ENCODE results near the gene KRTAP10-2.

KRTAP10-2 gene

DNA sequence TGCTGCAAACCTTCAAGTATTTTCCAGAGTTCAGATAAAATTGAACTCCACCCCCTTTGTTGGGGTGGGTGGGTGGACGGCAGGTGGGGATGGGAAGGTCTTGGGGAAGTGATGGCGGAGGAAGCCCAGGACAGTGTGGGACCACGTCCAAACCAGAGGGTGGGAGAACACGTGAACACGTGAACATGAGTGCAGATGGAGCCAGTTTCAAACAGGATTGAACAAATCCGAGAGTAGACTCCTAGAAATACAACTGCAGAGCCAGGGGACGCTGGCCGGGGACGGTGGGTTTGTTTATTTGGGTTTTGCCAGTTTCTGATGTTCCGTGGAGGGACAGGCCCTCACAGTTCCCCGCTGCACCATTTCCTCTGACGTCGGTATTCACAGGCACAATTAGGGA, 2.9 kb downstream of the KRTAP10-2 start:
- TF ChIP-seq ZBTB7A (IDR thresholded peaks at IDR 0.05; ENCODE audit: low read depth) = no peak

- TF ChIP-seq ZBTB7A (IDR thresholded peaks at IDR 0.05; ENCODE audit: low read depth) = no peak
- TF ChIP-seq NFIC (IDR thresholded peaks at IDR 0.05) = no peak
- no peak for TF ChIP-seq EGR1 (IDR thresholded peaks at IDR 0.05)
- no peak for TF ChIP-seq CREB1 (IDR thresholded peaks at IDR 0.05; ENCODE audit: low read depth)
- no peak for TF ChIP-seq EP300 (IDR thresholded peaks at IDR 0.05; ENCODE audit: borderline replicate concordance)
Measured at GRCh38 chr21:44547656-44548331, 3.5 kb downstream of the KRTAP10-2 start.

GRCh38 chr21:44544566-44544965, 6.7 kb downstream of the KRTAP10-2 start:
- TF ChIP-seq EGR1 (IDR thresholded peaks at IDR 0.05) = no peak
- no peak for TF ChIP-seq FOXM1 (IDR thresholded peaks at IDR 0.05; ENCODE audit: borderline replicate concordance, low read depth)
- TF ChIP-seq EP300 (IDR thresholded peaks at IDR 0.05; ENCODE audit: borderline replicate concordance) = no peak
- no peak for TF ChIP-seq TEAD4 (IDR thresholded peaks at IDR 0.05)
- no peak for TF ChIP-seq TCF12 (IDR thresholded peaks at IDR 0.05; ENCODE audit: low read depth)
- TF ChIP-seq ZBTB7A (IDR thresholded peaks at IDR 0.05; ENCODE audit: low read depth) = no peak
- no peak for TF ChIP-seq NFIC (IDR thresholded peaks at IDR 0.05)
- TF ChIP-seq, protein P1, sequence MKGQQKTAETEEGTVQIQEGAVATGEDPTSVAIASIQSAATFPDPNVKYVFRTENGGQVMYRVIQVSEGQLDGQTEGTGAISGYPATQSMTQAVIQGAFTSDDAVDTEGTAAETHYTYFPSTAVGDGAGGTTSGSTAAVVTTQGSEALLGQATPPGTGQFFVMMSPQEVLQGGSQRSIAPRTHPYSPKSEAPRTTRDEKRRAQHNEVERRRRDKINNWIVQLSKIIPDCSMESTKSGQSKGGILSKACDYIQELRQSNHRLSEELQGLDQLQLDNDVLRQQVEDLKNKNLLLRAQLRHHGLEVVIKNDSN (IDR thresholded peaks at IDR 0.05) = no peak
- TF ChIP-seq CEBPB (IDR thresholded peaks at IDR 0.05) = no peak
- TF ChIP-seq YY1 (IDR thresholded peaks at IDR 0.05; ENCODE audit: low read depth) = no peak
- no peak for TF ChIP-seq TAF1 (IDR thresholded peaks at IDR 0.05; ENCODE audit: low read depth)
- TF ChIP-seq CREB1 (IDR thresholded peaks at IDR 0.05; ENCODE audit: low read depth) = no peak
- TF ChIP-seq, protein P2, sequence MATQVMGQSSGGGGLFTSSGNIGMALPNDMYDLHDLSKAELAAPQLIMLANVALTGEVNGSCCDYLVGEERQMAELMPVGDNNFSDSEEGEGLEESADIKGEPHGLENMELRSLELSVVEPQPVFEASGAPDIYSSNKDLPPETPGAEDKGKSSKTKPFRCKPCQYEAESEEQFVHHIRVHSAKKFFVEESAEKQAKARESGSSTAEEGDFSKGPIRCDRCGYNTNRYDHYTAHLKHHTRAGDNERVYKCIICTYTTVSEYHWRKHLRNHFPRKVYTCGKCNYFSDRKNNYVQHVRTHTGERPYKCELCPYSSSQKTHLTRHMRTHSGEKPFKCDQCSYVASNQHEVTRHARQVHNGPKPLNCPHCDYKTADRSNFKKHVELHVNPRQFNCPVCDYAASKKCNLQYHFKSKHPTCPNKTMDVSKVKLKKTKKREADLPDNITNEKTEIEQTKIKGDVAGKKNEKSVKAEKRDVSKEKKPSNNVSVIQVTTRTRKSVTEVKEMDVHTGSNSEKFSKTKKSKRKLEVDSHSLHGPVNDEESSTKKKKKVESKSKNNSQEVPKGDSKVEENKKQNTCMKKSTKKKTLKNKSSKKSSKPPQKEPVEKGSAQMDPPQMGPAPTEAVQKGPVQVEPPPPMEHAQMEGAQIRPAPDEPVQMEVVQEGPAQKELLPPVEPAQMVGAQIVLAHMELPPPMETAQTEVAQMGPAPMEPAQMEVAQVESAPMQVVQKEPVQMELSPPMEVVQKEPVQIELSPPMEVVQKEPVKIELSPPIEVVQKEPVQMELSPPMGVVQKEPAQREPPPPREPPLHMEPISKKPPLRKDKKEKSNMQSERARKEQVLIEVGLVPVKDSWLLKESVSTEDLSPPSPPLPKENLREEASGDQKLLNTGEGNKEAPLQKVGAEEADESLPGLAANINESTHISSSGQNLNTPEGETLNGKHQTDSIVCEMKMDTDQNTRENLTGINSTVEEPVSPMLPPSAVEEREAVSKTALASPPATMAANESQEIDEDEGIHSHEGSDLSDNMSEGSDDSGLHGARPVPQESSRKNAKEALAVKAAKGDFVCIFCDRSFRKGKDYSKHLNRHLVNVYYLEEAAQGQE (IDR thresholded peaks at IDR 0.05; ENCODE audit: low read depth) = no peak
- no peak for TF ChIP-seq RAD21 (IDR thresholded peaks at IDR 0.05; ENCODE audit: low read depth)
- TF ChIP-seq, protein P3, sequence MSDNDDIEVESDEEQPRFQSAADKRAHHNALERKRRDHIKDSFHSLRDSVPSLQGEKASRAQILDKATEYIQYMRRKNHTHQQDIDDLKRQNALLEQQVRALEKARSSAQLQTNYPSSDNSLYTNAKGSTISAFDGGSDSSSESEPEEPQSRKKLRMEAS (IDR thresholded peaks at IDR 0.05) = no peak

GRCh38 chr21:44542716-44543115, 8.6 kb downstream of the KRTAP10-2 start:
- TF ChIP-seq, protein P2 (IDR thresholded peaks at IDR 0.05; ENCODE audit: low read depth) = no peak
- no peak for TF ChIP-seq ZBTB7A (IDR thresholded peaks at IDR 0.05; ENCODE audit: low read depth)
- TF ChIP-seq CEBPB (IDR thresholded peaks at IDR 0.05) = no peak
- TF ChIP-seq TCF12 (IDR thresholded peaks at IDR 0.05; ENCODE audit: low read depth) = no peak
- no peak for TF ChIP-seq TAF1 (IDR thresholded peaks at IDR 0.05; ENCODE audit: low read depth)
- TF ChIP-seq CREB1 (IDR thresholded peaks at IDR 0.05; ENCODE audit: low read depth) = no peak
- TF ChIP-seq EGR1 (IDR thresholded peaks at IDR 0.05) = no peak

- TF ChIP-seq, protein P2 (IDR thresholded peaks at IDR 0.05; ENCODE audit: low read depth) = no peak
- TF ChIP-seq ZBTB7A (IDR thresholded peaks at IDR 0.05; ENCODE audit: low read depth) (no peak), CEBPB (IDR thresholded peaks at IDR 0.05) (no peak), NFIC (IDR thresholded peaks at IDR 0.05) (no peak), YY1 (IDR thresholded peaks at IDR 0.05; ENCODE audit: low read depth) (no peak), CREB1 (IDR thresholded peaks at IDR 0.05; ENCODE audit: low read depth) (no peak), EGR1 (IDR thresholded peaks at IDR 0.05) (no peak), TCF12 (IDR thresholded peaks at IDR 0.05; ENCODE audit: low read depth) (no peak), RAD21 (IDR thresholded peaks at IDR 0.05; ENCODE audit: low read depth) (no peak), EP300 (IDR thresholded peaks at IDR 0.05; ENCODE audit: borderline replicate concordance) (no peak), TEAD4 (IDR thresholded peaks at IDR 0.05) (no peak), TAF1 (IDR thresholded peaks at IDR 0.05; ENCODE audit: low read depth) (no peak), FOXM1 (IDR thresholded peaks at IDR 0.05; ENCODE audit: borderline replicate concordance, low read depth) (no peak)
- TF ChIP-seq, protein P3 (IDR thresholded peaks at IDR 0.05) = no peak
- TF ChIP-seq, protein P1 (IDR thresholded peaks at IDR 0.05) = no peak
Measured at GRCh38 chr21:44540741-44541288, 10.5 kb downstream of the KRTAP10-2 start.

Data from Ishikawa (cell line).